Upper lobe of right lung (tissue), 1 donor: ENCODE results near the gene MACO1. TPM values are rescaled to one million over a fixed set of nuclear protein-coding genes. Genes with fewer than 3 reads are reported as not detected.

Experiments
- ATAC-seq: fragments of 200-7000 bp; cut with Tn5 transposase; one replicate; pipeline ENCODE4 v1.9.1; 2020; ENCODE audit warnings: mild to moderate bottlenecking, moderate library complexity
- DNase-seq: peaks from one replicate; pipeline ENCODE4 v3.0.0-alpha.2; 2020
- H3K27ac ChIP-seq: fragments of 200-600 bp; one replicate; pipeline ENCODE4 v1.8.0; 2022
- H3K27me3 ChIP-seq: fragments of 200-600 bp; one replicate; pipeline ENCODE4 v1.8.0; 2022; ENCODE audit warnings: mild to moderate bottlenecking
- H3K36me3 ChIP-seq: fragments of 200-600 bp; one replicate; pipeline ENCODE4 v1.8.0; 2022
- H3K4me1 ChIP-seq: fragments of 200-600 bp; one replicate; pipeline ENCODE4 v1.8.0; 2022
- H3K4me3 ChIP-seq: fragments of 200-600 bp; one replicate; pipeline ENCODE4 v1.8.0; 2022; ENCODE audit warnings: mild to moderate bottlenecking
- H3K9me3 ChIP-seq: fragments of 200-600 bp; one replicate; pipeline ENCODE4 v1.8.0; 2022
- intact Hi-C: fragments of 100-400 bp; cut with DNase I; formaldehyde crosslinking; loops from one replicate; pipeline ENCODE4 v1.11.0; 2022
- total RNA-seq: library from RNA; stranded (reverse); fragmentation: NEBNext Ultra II Directional; extraction: Animal tissue kit (Norgen Biotek cat#: 25700); gene quantifications from one replicate; pipeline ENCODE4 v1.2.1, GENCODE V29; 2021
- TF ChIP-seq, protein P1 (sequence below): fragments of 200-600 bp; IDR thresholded peaks from one replicate; pipeline ENCODE4 v1.8.0; 2022; ENCODE audit warnings: antibody characterized with exemption
- donor health status: DM: no; HTN: yes; CAD: no; lungs with severe emphysema.

The MACO1 gene
- total RNA-seq, 1 donor from 2014 or later: 20.2 TPM

DNA sequence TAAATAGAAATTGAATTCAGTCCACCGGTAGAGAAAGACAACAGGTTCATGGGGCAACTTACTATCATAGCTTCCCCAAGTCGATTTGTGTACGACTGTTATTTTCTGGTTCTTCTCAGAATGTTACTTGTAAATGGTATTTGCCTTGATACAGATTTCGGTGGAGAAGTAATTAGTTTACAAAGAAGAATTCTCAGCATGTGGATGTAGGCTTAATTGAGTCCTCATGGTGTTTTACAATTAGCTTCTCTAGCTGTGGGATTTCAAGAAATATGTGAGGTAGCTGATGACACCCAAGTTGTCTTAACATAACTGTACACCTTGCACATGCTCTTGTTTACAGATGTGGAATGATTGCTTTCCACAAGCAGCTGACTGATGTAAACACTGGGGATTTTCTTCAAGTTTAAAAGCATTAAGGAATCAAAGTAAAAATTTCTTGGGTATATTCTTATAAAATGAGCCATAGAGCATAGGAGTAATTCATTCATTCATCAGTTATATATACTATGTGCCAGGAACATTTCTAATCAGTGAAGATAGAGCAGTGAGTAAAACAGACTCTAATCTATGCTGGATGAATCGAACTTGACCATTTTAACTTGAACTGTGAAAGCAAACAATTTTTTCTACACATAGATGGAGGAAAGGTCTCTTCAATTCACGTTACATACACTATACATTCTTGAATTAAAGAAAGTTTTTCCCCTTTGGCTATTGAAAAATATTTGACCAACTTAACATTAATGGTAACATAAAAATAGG lies 1.4 kb downstream of the MACO1 start:
- H3K4me1 ChIP-seq: peaks cover 45% of the 10 kb centered on the region
- no peaks in the 10 kb centered on the region for H3K9me3 ChIP-seq
- TF ChIP-seq, protein P1, sequence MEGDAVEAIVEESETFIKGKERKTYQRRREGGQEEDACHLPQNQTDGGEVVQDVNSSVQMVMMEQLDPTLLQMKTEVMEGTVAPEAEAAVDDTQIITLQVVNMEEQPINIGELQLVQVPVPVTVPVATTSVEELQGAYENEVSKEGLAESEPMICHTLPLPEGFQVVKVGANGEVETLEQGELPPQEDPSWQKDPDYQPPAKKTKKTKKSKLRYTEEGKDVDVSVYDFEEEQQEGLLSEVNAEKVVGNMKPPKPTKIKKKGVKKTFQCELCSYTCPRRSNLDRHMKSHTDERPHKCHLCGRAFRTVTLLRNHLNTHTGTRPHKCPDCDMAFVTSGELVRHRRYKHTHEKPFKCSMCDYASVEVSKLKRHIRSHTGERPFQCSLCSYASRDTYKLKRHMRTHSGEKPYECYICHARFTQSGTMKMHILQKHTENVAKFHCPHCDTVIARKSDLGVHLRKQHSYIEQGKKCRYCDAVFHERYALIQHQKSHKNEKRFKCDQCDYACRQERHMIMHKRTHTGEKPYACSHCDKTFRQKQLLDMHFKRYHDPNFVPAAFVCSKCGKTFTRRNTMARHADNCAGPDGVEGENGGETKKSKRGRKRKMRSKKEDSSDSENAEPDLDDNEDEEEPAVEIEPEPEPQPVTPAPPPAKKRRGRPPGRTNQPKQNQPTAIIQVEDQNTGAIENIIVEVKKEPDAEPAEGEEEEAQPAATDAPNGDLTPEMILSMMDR: no peak
- H3K4me3 ChIP-seq: peak overlapping the region; percentile 86
- intact Hi-C loops: no loop called here
- no peaks in the 10 kb centered on the region for H3K27me3 ChIP-seq
- H3K27ac ChIP-seq: no peak overlapping the region
- DNase-seq (no peak), ATAC-seq (no peak)
- no peaks in the 10 kb centered on the region for H3K36me3 ChIP-seq

- Histone ChIP-seq H3K27ac (no peak overlapping the region), H3K27me3 (no peaks in the 10 kb centered on the region), H3K36me3 (no peaks in the 10 kb centered on the region), H3K4me3 (peak overlapping the region; percentile 86), H3K9me3 (no peaks in the 10 kb centered on the region), H3K4me1 (peaks cover 45% of the 10 kb centered on the region)
- DNase-seq (no peak), ATAC-seq (no peak)
- intact Hi-C loops: no loop called here
- TF ChIP-seq, protein P1: no peak
These were observed 2.2 kb downstream of the MACO1 start for GRCh38 chr1:25432749-25433388.

GRCh38 chr1:25433389-25434186 lies 2.9 kb downstream of the MACO1 start:
- H3K27me3 ChIP-seq: no peaks in the 10 kb centered on the region
- H3K4me1 ChIP-seq: peaks cover 45% of the 10 kb centered on the region
- TF ChIP-seq, protein P1: no peak
- DNase-seq (no peak), ATAC-seq (no peak)
- no peaks in the 10 kb centered on the region for H3K36me3 ChIP-seq
- peak overlapping the region; percentile 11 for H3K27ac ChIP-seq
- no peaks in the 10 kb centered on the region for H3K9me3 ChIP-seq
- intact Hi-C loops: no loop called here
- no peak overlapping the region for H3K4me3 ChIP-seq

GRCh38 chr1:25435397-25436108 lies 4.9 kb downstream of the MACO1 start:
- H3K36me3 ChIP-seq: no peaks in the 10 kb centered on the region
- peaks cover 41% of the 10 kb centered on the region for H3K4me1 ChIP-seq
- no peaks in the 10 kb centered on the region for H3K9me3 ChIP-seq
- DNase-seq (no peak), ATAC-seq (no peak)
- H3K27me3 ChIP-seq: no peaks in the 10 kb centered on the region
- no peak overlapping the region for H3K4me3 ChIP-seq
- intact Hi-C loops: no loop called here
- TF ChIP-seq, protein P1: no peak
- peak overlapping the region; percentile 12 for H3K27ac ChIP-seq

- DNase-seq (no peak), ATAC-seq (no peak)
- intact Hi-C loops: no loop called here
- no peaks in the 10 kb centered on the region for H3K9me3 ChIP-seq
- H3K27me3 ChIP-seq: no peaks in the 10 kb centered on the region
- peaks cover 37% of the 10 kb centered on the region for H3K4me1 ChIP-seq
- no peak overlapping the region for H3K4me3 ChIP-seq
- TF ChIP-seq, protein P1: no peak
- no peak overlapping the region for H3K27ac ChIP-seq
- H3K36me3 ChIP-seq: no peaks in the 10 kb centered on the region
These were observed 7.0 kb downstream of the MACO1 start for GRCh38 chr1:25437672-25438071.
